Anterior cingulate cortex (tissue), 58 donors: Measurements from ENCODE around the gene ITFG2.
"Not testable (repeated sequence)": the region's sequence is repeated elsewhere in the genome, so short reads cannot be mapped to it uniquely, and the experiment has no call there.

ENCODE experiments used
- DNase-seq, 58 donors: peaks; one replicate each; lab custom pipeline; 2025; lab: John Stamatoyannopoulos, UW

ITFG2 gene

DNA sequence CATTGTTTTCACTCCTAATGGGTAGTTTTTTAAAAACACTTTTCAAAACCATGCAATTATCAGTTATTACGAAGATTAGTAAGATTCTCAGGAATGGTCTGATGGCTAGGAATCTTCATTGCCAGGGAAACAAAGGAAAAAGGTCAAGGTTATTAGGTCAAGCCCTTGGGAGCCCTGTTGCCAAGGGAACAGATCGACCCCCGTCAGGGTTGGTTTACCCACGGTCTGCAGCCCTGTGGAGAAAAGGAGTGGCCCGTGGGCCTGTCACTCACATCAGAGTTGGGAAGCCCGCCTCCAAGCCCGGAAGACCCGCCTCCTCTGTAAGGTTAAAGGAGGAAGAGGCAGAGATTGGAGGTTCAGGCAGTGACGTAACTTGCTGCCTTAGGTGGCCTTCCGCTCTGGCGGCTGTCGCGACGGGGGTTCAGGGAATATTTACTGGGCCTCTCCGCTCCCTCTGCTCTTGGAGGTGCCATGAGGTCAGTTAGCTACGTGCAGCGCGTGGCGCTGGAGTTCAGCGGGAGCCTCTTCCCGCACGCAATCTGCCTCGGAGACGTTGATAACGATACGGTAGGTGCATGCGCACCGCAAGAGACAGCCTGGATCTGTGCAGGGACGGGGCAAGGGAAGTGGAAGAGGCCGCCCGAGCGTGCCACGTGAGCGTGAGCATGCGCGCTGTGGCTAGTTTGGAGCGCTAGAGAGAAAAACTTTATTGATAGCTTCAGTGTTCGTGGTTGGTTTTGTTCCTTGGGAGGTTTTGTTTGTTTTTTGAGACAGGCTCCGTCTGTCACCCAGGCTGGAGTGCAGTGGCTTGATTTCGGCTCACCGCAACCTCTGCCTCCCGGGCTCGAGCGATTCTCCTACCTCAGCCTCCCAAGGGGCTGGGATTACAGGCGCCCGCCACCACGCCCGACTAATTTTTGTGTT lies at the start of gene ITFG2:
Gene ITFG2, plus strand, starts transcription at position 379 of the 924 bp plus-strand sequence. Its CDS starts 93 bp downstream, at position 472.
- DNase-seq = peak; percentile 93 to 100 (median 98)

DNA sequence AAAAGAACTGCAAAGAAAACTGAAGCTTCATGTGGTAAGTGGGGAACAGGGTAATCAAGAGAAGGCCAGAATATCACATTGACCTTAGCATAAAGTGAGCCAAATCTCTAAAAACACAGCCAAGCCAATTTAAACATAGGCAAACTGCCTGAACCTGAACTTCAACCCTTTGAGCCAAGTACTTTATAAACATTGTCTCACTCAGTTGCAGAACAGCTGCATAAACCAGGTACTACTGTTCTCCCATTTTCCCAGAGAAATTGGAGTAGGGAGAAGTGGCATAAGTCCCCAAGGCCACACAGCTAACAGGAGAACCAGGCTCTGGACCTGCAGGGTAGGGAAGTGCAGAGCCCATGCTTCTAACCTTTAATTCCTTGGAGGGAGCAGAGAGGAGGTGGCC lies 48.1 kb upstream of the ITFG2 start:
- no peak for DNase-seq

DNA sequence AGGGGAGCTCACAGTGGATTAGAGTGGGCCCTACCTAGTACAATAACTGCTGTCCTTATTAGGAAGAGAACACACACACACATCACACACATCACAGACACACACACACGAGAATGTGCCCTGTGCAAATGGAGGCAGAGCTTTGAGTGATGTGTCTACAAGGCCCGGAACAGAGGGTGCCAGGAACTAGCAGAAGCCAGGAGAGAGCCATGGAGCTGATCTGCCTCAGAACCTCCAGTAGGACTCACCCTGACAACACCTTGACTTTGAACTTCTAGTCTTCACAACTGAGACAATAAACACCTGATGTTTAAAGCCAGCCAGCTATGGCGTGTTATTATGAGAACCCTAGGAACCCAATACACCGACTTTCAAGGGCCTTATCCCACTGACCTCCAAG lies 47.4 kb upstream of the ITFG2 start:
- no peak for DNase-seq

DNA sequence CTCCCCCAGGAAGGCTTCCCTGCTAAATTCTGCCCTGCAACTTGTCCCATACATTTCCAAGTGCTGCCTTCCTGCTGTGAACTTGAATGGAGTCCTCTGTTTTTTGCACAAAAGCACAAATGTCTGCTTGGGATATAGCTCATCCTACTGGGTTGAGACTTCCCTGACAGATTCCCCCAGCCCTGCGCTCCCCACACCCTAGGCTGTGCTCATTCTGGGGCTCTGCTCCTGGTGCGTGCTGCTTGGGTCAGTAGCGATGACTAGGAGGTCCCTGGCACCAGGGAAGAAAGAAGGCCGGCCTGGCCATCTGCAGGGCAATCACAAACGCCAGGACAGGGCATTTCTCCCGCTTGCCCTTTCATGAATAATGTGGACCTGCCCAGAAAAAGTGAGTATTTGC lies 46.9 kb upstream of the ITFG2 start:
- no peak for DNase-seq

DNA sequence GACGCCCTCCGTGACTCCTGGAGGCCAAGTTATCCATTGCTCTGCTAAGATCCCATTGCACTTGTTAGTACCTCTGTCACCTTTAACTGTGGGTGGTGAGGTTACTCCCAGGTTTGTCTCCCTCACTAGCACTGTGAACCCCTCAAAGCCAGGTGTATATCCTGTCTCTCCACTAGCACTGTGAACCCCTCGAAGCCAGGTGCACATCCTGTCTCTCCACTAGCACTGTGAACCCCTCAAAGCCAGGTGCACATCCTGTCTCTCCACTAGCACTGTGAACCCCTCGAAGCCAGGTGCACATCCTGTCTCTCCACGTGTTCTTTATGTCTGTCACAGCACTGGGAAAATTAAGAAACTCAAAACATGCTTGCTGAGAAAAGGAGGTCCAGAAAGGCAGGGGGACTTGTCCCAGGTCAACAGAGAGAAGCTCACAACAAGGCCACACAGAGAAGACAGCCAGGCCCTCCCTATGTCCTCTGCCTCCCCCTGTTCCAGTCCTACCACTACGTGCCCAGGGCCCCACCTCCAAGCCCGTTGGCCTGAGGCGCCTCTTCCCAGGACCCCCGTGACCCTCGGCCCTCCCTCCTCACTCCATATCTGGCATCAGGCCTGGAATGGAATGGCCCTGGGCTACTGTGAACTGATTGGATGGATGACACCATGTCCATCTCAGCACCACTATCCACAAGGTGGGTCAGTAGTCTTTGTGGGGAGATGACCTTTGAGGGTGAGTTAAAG lies 44.1 kb upstream of the ITFG2 start:
- no peak for DNase-seq

DNA sequence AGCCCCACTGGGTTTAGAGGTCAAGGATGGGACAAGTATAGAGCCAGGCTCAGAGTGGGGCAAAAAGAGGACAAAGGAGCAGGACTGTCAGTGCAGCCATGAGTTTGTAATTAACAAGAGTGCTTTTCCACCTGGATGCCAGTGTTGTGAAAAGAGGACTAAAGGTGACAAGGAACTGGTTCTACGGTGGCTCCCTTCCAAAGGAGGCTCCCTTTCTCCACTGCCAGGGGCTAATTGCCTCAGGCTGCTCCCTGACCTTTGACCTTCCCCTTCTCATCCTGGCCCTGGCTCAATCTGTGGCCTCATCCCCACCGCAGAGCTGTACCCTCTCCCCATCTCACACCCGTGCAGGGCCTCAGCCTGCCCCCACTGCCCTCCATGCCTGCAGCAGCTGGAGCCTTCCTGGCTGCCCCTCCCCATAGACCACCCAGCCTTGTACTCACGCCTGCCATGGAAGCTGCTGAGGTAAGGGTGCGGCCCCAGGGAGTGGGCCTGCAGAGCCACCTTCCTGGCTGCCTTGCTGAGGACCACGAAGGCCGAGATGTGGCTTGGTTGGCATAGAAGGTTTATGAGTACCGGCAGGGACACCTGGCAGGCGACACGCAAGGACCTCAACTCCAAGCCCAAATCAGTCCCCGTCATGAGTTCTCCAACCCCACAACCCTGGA lies 42.5 kb upstream of the ITFG2 start:
- DNase-seq = no peak

DNA sequence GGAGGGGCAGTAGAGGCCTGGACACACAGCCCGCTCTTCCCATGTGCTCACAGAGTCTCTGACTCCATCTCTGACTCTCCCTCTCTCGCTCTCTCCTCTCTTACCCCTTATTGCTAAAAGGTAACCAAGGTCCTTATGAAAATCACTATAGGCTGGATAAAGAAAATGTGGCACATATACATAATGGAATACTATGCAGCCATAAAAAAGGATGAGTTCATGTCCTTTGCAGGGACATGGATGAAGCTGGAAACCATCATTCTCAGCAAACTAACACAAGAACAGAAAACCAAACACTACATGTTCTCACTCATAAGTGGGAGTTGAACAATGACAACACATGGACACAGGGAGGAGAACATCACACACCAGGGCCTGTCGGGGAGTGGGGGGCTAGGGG lies 41.9 kb upstream of the ITFG2 start:
- DNase-seq = not testable (repeated sequence)

DNA sequence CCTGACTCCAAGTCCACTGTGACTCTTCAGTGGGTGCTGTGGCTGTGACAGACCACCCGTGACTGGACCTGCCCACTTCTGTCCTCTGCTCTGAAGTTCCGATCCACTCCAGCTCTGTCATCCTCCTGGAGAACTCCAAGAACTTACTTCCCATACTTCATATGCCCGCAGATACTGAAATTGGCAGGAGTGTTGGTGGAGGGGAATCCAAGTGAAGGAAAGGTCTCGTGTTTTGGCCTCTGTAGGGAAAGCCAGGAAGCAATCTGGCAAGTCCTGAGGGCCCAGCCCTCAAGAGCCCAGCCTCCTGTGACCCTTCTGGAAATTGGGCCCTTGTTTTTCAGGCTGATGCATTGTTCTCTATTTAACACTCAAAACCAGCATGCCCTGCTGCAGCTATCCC lies 40.1 kb upstream of the ITFG2 start:
- no peak for DNase-seq

DNA sequence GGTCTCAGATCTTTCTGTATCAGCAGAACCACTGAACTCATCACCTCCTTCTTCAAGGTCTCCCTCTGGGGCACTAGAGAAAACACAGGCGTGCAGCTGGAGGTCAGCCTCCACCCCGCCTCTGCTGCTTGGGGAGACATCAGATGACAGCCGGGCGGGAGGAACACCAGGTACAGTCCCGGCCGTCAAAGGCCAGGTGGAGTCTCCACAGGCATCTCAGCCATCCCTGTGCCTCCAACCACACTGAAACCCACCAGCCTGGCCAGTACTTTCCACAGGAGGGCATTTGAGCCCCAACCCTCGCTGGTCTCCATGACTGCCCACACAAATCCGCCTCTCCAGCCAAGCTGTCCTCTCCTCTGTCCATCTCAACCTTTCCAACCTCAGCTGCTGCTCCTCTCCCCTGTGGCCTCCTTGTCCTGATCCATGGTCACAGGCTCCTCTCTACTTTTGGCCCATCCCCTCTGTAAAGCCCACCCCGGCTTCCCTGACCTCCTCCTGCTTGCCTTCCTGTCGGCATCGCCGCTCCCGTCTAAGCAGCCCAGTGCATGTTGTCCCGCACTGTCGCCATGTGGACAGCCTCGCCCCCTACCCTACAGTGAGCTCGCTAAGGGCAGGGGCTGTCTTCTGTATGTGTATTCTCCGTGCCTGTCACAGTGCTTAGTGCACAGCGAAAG lies 39.1 kb upstream of the ITFG2 start:
- no peak for DNase-seq

DNA sequence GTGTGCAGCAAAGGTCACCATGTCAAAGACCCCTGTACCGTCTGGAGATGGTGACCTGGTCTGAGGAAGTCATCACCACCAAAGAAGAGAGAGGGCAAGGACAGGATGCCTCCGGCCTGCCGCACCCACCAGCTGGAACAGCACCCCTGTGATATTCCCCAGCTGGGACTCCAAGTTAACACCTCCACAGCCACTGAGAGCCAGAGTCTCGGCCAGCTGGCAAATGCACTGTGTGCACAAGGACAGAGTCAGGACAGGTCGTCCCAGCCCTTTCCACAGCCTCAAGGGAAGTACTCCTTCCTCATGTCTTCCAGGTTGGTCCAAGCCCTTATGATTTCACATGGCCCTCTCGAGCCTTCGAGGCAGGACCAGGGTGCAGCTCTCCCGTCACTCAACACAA lies 37.0 kb upstream of the ITFG2 start:
- DNase-seq = no peak

DNA sequence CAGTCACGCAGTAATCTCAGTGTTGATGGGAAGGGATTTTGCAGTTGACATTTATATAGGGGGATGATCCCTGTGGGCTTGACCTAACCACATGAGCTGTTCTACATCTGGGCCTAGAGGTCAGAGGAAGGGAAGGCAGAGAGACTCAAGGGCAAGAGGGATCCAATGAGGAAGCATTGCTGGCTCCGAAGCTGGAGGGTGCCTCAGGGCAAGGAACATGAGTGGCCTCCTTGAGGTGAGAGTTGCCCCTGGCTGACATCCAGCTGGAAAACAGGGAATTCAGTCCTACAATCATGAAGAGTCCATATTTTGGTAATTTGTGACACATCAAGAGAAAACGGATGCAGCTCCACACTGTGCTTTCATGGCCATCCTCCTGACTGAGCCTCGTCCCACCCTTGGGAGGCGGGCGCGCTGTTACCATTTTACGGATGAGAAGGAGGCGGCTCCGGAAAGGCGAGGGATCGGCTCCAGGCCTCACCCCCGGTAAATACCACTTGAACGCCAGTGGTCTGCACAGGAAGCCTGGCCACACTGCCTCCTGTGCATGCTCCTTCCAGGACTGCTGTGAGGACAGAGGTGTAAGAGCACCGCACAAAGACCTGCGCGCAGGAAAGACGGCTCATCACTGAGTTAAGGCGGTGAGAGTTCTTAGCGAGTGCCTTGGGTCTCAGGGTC lies 36.2 kb upstream of the ITFG2 start:
- no peak for DNase-seq

DNA sequence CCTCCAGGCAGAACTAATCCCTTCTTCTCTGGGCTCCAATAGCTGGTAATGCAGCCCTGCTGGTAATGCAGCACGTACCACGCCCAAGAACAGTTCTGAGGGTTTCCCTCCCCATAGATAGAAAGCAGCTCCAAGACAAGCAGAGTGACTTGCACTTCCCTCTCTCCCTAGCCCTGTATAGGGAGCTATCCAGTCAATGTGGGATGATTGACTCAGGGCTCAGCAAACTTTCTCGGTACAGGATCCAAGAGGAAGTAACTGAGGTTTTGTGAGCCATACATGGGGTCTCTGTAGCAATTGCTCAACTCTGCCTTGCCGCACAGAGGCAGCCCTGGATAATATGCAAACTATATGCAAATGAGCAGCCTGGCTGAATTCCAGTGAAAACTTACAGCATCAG lies 33.2 kb upstream of the ITFG2 start:
- no peak for DNase-seq

DNA sequence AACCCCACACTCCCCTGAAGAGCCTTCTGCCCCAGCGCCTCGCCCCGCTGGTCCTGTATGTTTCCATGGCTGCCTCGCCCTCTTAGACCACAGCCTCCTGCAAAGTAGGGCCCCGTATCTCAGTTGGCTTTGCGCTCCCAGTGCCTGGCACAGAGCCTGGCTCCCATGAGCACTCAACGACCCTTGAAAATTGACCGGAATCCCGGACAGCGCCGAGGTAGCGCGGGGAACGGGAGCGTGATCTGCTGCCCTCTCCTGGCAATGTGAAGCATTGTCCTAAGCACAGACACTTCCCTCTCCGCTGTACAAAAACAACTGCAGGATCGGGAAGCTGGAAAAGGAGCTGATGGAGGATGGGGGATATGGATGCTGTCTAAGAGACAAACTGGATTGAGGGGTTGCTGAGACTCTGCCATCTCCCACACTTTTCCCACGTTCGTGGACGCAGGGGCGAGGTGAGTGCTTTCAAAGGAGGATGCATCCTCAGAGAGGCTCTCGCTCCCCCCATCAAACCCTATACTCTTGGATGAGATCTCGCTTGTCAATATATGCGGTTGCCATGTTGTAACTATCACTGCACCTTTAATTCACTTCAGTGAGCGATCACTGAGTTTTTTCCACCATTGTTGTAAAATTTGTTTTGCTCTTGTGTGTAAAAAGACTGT lies 28.4 kb upstream of the ITFG2 start:
- DNase-seq = peak in 55 of 58 donors; percentile 12 to 81 (median 52)

DNA sequence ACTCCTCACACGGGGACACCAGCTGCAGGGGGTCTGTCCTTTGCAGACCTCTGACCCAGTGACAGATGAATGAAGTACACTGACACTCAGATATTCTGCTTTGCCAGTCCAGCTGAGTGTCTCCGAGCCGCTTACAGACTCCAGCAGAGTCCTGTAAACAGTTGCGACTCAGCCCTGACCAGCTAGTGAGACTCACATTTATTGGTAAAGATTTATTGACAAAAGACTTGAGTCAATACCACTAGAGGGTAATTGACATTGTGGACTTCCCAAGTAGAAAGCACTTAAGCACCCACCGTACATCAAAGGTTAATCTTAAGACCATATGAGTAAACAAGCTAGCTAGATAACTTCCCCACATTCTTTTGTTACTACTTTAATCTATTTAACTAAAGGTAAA lies 27.5 kb upstream of the ITFG2 start:
- no peak for DNase-seq

DNA sequence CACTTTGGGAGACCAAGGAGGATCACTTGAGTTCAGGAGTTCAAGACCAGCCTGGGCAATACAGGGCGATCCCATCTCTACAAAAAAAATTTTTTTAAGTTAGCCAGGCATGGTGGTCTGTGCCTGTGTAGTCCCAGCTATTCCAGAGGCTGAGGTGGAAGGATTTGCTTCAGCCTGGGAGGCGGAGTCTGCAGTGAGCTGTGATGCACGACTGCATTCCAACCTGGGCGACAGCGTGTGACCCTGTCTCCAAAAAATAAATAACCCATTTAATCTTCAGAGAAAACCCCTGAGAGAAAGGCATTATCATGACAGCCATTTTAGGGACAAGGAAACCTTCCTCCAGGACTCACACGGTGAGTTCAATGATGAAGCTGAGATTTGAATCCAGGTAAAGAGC lies 21.4 kb upstream of the ITFG2 start:
- DNase-seq = no peak

DNA sequence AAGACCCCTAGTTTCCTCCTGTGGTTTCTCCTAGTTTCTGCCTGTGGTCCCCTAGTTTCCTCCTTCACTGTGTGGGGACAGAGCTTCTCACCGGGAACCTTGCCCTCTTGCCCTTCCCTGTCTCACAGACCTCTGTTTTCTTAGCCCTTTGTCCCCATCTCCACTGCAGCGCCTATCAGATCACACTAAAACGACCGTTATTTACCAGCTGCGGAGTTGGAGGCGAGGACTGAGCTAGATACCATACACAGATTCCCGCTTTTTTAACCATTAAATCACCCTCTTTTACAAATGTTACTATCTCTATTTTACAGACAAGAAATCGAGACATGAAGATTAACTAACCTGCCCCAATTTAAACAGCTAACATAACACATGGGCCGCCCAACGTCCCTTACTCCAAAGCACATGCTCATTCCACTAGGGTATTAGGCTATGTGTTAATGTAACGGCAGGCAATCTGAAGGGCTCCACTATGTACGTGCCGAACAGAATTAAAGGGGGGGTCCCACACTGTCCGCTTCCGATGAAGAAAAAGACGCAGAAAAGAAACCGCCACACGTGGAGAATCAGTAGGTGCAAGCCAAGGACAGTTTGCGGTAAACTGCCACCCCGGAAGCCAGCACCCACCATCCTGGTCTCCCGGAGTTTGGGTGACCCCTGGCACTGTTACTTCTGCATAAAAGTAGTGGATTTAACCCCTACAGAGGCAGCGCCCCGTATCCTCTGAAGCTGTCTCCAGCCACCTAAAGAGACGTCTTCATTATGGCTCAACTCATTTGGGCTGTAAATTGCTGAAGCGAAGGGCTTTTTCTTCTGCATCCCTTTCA lies 19.6 kb upstream of the ITFG2 start:
- DNase-seq = no peak

DNA sequence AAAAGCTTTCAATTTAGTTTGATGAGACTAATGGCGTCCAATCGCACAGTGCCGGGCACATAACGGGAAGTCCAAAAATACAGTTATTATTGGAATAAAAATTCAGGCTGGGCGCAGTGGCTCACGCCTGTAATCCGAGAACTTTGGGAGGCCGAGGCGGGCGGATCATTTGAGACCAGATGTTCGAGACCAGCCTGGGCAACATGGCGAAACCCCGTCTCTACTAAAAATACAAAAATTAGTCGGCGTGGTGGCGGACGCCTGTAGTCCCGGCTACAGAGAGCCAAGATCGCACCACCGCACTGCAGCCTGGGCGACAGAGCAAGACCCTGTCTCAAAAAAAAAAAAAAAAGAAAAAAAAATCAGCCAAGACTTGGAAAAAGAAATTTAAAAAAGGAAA lies 18.9 kb upstream of the ITFG2 start:
- DNase-seq = no peak

DNA sequence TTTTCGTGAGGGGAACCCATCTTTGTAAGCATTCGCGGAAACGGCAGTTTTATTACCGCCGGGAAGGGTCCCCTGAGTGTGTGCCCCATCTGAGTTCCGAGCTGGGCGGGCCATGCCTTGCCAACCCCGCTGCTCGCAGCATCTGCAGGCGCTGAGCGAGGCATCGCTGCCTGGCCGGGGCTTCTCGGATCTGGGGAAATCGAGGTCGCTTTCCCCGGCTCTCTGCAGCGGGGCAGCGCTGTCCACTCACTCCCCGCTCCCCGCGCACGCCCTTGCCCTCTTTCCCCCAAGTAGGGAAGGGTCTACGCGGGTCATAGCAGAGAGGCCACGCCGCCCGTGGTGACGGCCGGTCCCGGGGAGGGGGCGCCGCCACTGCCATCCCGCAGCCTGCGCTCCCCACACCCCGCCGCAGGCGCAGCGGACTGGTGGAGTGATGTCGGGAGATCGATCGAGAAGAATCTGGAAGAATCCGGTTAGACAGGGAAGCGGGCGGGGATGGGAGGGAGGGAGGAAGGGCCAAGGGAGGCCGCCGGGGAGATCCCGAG lies 18.2 kb upstream of the ITFG2 start:
- DNase-seq = peak in 38 of 58 donors; percentile 26 to 96 (median 72)
